Fibroblast of the aortic adventitia (primary cell): ENCODE measurements around the gene GSTM2. TPM values are rescaled to one million over a fixed set of nuclear protein-coding genes. Genes with fewer than 3 reads are reported as not detected.
"Not testable (repeated sequence)": the region's sequence is repeated elsewhere in the genome, so short reads cannot be mapped to it uniquely, and the experiment has no call there.

Experiments
- DNase-seq: peaks from one replicate; pipeline ENCODE4 v3.0.0-alpha.2; 2010; ENCODE audit warnings: low read depth
- H3K4me3 ChIP-seq: 2 replicates; pipeline ENCODE4 v1.5.1; 2011; ENCODE audit warnings: low read depth, mild to moderate bottlenecking, control low read depth, low read length, moderate library complexity
- total RNA-seq: library from RNA; depleted of rRNA; stranded (reverse); fragments of >200 nt; gene quantifications from 2 replicates; pipeline ENCODE4 v1.2.3, GENCODE V29; 2012; ENCODE audit warnings: low replicate concordance
- TF ChIP-seq, protein P1 (sequence below): IDR thresholded peaks from 2 replicates; pipeline ENCODE4 v1.5.1; 2011; ENCODE audit warnings: mild to moderate bottlenecking, low read length, control low read depth, inconsistent platforms; ENCODE audit not compliant: insufficient read depth

The GSTM2 gene
- total RNA-seq, 1 donor: 27.7 TPM

DNA sequence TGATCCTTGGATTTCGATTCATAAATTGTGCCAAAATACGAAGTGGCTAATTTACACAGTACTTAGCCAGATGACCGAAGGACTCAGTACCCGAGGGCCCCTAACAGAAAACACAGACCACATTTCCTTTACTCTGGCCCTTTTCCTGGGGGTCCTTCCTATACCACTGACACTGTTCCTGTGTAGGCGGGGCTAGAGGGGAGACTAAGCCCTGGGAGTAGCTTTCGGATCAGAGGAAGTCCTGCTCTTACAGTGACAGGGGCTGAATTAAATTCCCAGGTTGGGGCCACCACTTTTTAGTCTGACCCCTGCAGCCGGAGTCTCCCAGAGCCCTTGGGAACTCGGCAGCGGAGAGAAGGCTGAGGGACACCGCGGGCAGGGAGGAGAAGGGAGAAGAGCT, 19.3 kb downstream of the GSTM2 start:
- not testable (repeated sequence) for H3K4me3 ChIP-seq

DNA sequence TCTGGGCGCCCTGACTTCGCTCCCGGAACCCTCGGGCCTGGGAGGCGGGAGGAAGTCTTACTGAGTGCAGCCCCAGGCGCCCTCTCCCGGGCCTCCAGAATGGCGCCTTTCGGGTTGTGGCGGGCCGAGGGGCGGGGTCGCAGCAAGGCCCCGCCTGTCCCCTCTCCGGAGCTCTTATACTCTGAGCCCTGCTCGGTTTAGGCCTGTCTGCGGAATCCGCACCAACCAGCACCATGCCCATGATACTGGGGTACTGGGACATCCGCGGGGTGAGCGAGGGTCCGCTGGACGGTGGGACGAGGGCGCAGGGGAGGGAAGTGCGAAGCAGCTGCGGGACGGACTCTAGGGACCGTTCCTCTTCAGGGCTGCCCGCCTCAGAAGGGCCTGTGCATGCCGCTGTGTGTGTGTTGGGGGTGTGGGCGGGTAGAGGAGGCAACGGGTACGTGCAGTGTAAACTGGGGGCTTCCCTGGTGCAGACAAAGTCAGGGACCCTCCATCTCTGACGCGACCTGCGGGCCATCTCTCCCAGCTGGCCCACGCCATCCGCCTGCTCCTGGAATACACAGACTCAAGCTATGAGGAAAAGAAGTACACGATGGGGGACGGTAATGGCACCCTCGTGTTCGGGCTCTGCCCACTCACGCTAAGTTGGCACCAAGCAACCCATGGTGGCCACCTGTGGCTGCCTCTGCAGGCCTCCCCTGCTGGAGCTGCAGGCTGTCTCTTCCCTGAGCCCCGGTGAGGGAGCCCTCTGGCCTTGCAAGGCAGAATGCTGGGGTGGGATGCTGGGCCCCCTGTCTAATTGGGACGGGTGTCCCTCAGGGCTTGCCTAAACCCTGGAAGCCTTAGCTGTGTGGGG, 20.0 kb downstream of the GSTM2 start, which contains the start of gene GSTM1:
GSTM1 (plus strand) TSS at position 177 of the 859 bp plus-strand sequence; CDS start at position 234, 57 bp downstream.
- no peak for DNase-seq
- TF ChIP-seq, protein P1, sequence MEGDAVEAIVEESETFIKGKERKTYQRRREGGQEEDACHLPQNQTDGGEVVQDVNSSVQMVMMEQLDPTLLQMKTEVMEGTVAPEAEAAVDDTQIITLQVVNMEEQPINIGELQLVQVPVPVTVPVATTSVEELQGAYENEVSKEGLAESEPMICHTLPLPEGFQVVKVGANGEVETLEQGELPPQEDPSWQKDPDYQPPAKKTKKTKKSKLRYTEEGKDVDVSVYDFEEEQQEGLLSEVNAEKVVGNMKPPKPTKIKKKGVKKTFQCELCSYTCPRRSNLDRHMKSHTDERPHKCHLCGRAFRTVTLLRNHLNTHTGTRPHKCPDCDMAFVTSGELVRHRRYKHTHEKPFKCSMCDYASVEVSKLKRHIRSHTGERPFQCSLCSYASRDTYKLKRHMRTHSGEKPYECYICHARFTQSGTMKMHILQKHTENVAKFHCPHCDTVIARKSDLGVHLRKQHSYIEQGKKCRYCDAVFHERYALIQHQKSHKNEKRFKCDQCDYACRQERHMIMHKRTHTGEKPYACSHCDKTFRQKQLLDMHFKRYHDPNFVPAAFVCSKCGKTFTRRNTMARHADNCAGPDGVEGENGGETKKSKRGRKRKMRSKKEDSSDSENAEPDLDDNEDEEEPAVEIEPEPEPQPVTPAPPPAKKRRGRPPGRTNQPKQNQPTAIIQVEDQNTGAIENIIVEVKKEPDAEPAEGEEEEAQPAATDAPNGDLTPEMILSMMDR: no peak
- H3K4me3 ChIP-seq: no peak within 1 kb of the TSS

More for the DNA sequence above, 19.3 kb downstream of the GSTM2 start:
- DNase-seq: not testable (repeated sequence)

DNA sequence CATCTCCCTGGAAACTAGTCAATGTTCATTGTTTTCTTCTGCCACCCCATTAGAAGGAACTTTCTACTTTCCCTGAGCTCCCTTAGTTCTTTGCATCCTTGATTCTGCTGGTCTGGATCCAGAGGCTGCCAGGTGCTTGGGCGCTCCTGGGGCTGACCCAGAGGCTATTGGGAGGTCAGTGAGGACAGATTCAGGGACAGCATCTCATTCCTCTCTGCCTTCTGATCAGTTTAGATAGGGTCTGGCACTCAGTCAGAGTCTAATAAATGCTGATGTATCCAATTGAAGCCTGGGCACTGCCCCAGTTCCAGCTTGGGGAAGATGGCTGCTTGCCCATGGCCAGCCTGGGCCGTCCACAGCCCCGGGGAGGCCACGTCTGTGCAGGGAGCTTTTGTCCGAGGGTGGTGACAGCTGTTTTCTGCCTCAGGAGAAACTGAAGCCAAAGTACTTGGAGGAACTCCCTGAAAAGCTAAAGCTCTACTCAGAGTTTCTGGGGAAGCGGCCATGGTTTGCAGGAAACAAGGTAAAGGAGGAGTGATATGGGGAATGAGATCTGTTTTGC, 22.1 kb downstream of the GSTM2 start:
- no peak for DNase-seq
- no peak overlapping the region for H3K4me3 ChIP-seq
- TF ChIP-seq, protein P1: no peak

DNA sequence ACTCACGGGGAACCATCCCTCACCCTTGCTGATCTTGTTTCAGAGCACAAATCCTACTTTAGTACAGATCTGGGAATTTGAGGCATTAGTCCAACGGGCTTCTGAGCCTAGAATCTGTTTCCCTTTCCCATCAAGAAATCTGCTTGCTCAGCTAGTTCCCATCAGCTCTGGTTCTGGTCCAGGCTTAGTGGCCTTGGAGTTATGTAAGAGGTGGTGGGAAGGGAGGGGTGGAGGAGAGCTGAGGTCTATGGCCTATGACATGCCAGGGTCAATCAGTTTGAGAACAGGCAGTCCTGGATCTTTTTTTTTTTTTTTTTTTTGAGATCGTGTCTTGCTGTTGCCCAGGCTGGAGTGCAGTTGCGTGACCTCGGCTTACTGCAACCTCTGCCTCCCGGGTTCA, 23.9 kb downstream of the GSTM2 start:
- no peak for DNase-seq
- no peak overlapping the region for H3K4me3 ChIP-seq
- TF ChIP-seq, protein P1: no peak

DNA sequence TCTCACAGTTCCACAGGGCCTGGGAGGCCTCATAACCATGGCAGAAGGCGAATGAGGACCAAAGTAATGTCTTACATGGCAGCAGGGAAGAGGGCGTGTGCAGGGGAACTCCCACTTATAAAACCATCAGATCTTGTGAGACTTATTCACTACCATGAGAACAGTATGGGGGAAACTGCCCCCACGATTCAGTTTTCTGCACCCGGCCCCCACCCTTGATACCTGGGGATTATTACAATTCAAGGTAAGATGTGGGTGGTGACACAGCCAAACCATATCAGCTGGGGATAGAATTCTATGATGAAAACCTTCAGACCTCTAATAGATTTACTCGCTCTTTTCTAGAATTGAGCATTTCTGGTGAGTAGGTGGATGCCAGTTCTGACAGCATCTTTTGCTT, 26.5 kb downstream of the GSTM2 start:
- DNase-seq, H3K4me3 ChIP-seq: not testable (repeated sequence)

DNA sequence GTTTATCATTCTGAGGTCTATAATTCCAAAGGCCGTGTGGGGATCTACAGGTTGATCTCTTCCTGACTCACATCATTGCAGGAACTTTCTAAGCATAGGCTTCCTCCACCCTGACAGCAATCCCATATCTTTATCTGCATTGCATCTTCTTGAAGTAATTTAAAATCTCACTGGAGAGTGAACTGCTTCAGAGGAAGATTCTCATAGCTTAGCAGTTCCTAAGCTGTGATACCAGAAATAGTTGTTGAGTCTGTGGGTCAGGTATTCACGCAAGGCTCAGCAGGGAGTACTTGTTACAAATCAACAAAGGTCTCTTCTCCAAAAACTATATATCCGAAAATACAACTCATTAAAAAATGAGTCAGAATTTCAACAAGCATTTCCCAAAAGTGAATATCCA, 27.3 kb downstream of the GSTM2 start:
- H3K4me3 ChIP-seq, DNase-seq: not testable (repeated sequence)

DNA sequence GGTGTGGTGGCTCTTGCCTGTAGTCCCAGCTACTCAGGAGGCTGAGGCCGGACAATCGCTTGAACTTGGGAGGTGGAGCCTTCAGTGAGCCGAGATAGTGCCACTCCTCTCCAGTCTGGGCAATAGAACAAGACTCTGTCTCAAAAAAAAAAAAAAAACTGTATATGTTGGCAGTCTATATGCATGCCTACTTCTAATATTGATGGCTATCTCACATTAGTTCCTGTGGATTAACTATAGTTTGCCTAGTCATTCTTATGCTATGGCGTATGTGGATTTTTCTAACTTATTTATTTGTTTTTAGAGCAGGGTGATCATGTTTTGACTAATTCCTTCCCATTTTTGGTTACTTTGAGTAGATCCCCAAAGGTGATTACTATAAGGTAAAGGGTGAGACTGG, 29.2 kb downstream of the GSTM2 start:
- TF ChIP-seq, protein P1: no peak
- no peak for DNase-seq
- no peak overlapping the region for H3K4me3 ChIP-seq

DNA sequence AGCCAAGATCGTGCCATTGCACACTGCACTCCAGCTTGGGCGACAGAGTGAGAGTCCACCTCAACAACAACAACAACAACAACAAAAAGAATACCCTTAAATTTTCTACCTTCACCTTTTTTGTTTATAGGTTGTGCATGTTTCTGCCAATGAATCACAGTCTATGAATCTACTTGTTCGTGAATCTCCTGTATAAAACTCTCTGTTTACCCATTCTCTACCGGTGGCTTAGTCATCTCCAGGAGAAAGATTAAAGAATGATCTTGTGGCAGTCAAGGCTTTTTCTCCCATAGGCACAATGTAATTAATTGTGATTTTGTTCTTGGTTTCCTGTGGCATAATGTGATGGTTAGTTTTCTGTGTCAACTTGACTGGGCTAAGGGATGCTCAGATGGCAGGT, 30.0 kb downstream of the GSTM2 start:
- not testable (repeated sequence) for DNase-seq, H3K4me3 ChIP-seq

DNA sequence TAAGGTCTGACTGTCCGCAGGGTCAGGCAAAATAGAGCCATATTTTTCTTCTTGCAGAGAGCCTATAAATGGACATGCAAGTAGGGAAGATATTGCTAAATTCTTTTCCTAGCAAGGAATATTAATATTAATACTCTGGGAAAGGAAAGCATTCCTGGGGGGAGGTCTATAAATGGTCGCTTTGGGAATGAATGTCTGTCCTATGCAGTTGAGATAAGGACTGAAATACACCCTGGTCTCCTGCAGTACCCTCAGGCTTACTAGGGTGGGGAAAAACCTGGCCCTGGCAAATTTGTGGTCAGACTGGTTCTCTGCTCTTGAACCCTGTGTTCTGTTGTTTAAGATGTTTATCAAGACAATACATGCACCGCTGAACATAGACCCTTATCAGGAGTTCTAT, 35.1 kb downstream of the GSTM2 start:
- not testable (repeated sequence) for DNase-seq, H3K4me3 ChIP-seq
